ENCODE measurements around the gene SETDB1. TPM values are rescaled to one million over a fixed set of nuclear protein-coding genes. Genes with fewer than 3 reads are reported as not detected.
A peak's percentile ranks its signal among the peaks of the same experiment; 100 is the strongest.

The SETDB1 gene
- total and polyA plus RNA-seq, 8 donors = 33.1 to 96.6 (median 90.0) TPM

DNA sequence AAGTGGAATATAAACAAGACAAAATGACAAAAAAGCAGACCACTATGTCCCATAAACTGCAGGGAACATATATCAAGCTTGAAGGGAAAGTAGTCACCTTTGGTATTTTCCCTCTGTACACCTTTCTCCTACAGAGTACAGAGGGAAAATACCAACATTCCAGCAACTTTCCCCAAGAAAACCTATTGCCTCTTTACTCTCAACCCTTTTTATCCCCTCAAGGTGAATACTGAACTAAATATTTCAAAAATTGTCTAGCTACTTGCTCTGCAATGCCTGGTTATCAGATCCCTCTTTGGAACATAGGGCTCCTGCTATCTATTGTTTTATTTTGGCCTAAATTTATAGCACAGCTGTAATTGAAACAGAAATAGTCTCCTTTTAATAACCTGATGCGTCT lies 23.4 kb upstream of the SETDB1 start:
- ATAC-seq (no peak), DNase-seq (no peak)
- Histone ChIP-seq H3K27ac (no peak overlapping the region), H3K4me1 (no peaks in the 10 kb centered on the region), H3K4me3 (no peak overlapping the region), H3K36me3 (no peaks in the 10 kb centered on the region), H3K27me3 (no peaks in the 10 kb centered on the region), H3K9me3 (no peaks in the 10 kb centered on the region)
- intact Hi-C loops (cut with DNase I) = no loop called here
- TF ChIP-seq, protein P1, sequence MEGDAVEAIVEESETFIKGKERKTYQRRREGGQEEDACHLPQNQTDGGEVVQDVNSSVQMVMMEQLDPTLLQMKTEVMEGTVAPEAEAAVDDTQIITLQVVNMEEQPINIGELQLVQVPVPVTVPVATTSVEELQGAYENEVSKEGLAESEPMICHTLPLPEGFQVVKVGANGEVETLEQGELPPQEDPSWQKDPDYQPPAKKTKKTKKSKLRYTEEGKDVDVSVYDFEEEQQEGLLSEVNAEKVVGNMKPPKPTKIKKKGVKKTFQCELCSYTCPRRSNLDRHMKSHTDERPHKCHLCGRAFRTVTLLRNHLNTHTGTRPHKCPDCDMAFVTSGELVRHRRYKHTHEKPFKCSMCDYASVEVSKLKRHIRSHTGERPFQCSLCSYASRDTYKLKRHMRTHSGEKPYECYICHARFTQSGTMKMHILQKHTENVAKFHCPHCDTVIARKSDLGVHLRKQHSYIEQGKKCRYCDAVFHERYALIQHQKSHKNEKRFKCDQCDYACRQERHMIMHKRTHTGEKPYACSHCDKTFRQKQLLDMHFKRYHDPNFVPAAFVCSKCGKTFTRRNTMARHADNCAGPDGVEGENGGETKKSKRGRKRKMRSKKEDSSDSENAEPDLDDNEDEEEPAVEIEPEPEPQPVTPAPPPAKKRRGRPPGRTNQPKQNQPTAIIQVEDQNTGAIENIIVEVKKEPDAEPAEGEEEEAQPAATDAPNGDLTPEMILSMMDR (IDR thresholded peaks at IDR 0.05) = no peak

DNA sequence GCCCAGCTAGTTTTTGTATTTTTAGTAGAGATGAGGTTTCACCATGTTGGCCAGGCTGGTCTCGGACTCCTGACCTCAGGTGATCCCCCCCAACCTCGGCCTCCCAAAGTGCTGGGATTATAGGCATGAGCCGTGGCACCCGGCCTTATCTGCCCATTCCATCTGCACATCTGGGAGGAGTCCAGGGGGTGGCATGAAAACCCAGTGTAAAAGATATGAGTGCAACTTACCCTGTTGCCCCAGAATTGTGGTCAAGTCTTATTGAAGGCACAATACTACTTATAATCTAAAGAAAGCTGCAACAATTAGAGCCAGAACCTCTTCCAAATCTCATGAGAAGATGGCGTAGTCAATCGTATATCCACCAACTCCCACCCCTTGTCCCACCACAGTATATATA lies 20.9 kb upstream of the SETDB1 start:
- TF ChIP-seq, protein P1 (IDR thresholded peaks at IDR 0.05) = no peak
- intact Hi-C loops (cut with DNase I) = no loop called here
- Histone ChIP-seq H3K36me3 (no peaks in the 10 kb centered on the region), H3K27ac (no peak overlapping the region), H3K27me3 (no peaks in the 10 kb centered on the region), H3K4me3 (no peak overlapping the region), H3K9me3 (no peaks in the 10 kb centered on the region), H3K4me1 (no peaks in the 10 kb centered on the region)
- DNase-seq = no peak
- ATAC-seq = no peak

DNA sequence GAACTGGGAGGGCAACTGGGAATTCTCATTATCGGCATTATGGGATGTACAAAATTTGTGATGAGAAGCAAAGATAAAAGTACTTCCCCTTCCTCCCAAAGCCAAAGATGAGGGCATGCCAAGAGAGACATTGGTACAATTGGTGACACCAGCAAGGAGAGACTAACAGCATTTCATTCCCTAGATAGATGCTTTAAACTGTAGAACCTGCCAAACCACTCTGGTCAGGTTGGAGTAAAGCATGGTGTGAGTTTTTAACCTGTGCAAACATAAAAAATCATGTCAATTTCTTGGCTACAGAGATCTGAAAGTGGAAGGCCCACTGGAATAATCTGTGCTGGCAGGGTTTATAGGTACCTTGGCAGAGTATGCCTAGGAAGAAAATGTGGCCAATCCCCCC lies 19.8 kb upstream of the SETDB1 start:
- no peak overlapping the region for H3K27ac ChIP-seq
- H3K4me1 ChIP-seq = no peaks in the 10 kb centered on the region
- ATAC-seq (peak; percentile 55), DNase-seq (no peak)
- no peaks in the 10 kb centered on the region for H3K36me3 ChIP-seq
- no peaks in the 10 kb centered on the region for H3K9me3 ChIP-seq
- no peak overlapping the region for H3K4me3 ChIP-seq
- TF ChIP-seq, protein P1 (IDR thresholded peaks at IDR 0.05) = no peak
- no peaks in the 10 kb centered on the region for H3K27me3 ChIP-seq
- intact Hi-C loops (cut with DNase I) = no loop called here

DNA sequence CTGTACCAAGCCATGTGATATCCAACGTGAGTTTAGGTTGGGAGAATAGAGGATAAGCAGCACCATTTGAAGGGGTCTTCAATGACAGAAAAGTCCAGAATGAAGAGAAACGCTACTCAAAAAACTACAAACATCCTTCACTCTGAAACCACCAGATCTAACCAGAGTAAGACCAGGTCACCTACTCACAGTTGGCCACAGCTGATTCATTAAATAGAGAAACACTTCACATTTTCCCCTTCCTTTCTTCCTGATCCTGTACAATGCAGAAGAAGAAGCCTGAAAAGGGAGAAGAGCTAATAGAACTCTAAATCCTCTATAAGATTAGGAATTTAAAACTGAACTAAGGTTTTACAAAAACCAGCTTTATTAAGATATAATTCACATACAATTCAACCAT lies 19.4 kb upstream of the SETDB1 start:
- no peaks in the 10 kb centered on the region for H3K27me3 ChIP-seq
- no peaks in the 10 kb centered on the region for H3K9me3 ChIP-seq
- DNase-seq = no peak
- H3K27ac ChIP-seq = no peak overlapping the region
- no peak overlapping the region for H3K4me3 ChIP-seq
- no peaks in the 10 kb centered on the region for H3K4me1 ChIP-seq
- TF ChIP-seq, protein P1 (IDR thresholded peaks at IDR 0.05) = no peak
- intact Hi-C loops (cut with DNase I) = no loop called here
- no peak for ATAC-seq
- no peaks in the 10 kb centered on the region for H3K36me3 ChIP-seq

DNA sequence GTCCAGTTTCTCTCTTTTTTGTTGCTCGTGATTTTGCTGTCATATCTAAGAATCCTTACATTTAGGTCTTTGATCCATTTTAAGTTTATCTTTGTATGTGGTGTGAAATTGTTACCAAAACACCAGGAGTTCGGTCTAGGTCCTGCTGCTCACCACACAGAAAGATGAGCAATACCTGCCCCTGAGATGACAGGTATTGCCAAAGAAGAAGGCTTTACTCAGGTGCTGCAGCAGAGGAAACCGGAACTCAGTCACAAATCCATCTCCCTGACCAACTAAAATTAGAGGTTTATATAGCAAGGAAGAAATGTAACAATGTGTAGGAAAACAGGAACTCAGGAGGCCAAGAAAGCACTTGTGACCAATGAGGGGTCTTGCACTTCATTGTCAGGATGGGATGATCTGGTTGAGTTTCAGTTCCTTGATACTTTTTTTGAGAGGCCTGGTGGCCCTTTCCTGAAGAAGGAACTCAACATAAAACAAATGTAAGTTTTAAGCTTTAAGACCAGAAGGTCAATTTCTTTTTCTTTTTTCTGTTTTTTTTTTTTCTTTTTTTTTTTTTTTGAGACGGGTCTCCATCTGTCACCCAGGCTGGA lies 16.5 kb upstream of the SETDB1 start:
- ATAC-seq (no peak), DNase-seq (no peak)
- Histone ChIP-seq H3K27ac (no peak overlapping the region), H3K36me3 (no peaks in the 10 kb centered on the region), H3K4me3 (no peak overlapping the region), H3K4me1 (no peaks in the 10 kb centered on the region), H3K27me3 (no peaks in the 10 kb centered on the region), H3K9me3 (no peaks in the 10 kb centered on the region)
- intact Hi-C loops (cut with DNase I) = no loop called here
- TF ChIP-seq, protein P1 (IDR thresholded peaks at IDR 0.05) = no peak

All from left lung (tissue), 10 donors.